Camera-type eye (tissue), 1 donor: ENCODE data around the gene HYKK. TPM values are rescaled to one million over a fixed set of nuclear protein-coding genes. Genes with fewer than 3 reads are reported as not detected.

Experiments used
- total RNA-seq: library from RNA; depleted of rRNA; stranded (reverse); fragments of >200 nt; gene quantifications from one replicate; pipeline ENCODE4 v1.2.3, GENCODE V29; 2014

HYKK gene
- 11.1 TPM for total RNA-seq

GRCh38 chr15:78506971-78507830 lies at the start of gene HYKK:
TSS of gene HYKK (plus strand) at chr15:78507577. CDS start at chr15:78513089, 5,512 bp downstream.

GRCh38 chr15:78540141-78540870 lies 32.9 kb downstream of the HYKK start, which contains the start of gene PSMA4:
TSS of gene PSMA4 (plus strand) at chr15:78540444. CDS start at chr15:78541928, 1,484 bp downstream.

GRCh38 chr15:78565097-78565950 lies 57.9 kb downstream of the HYKK start, which contains the start of gene CHRNA5:
TSS of gene CHRNA5 (plus strand) at chr15:78565520. CDS start at chr15:78565720, 200 bp downstream.

Other genes starting within 250 kb of the HYKK start
- gene DNAJA4, start 243.0 kb upstream of the HYKK start, total RNA-seq, result 30.6 TPM
- gene SKIC8, start 208.0 kb upstream of the HYKK start, total RNA-seq, result 60.8 TPM
- gene CRABP1, start 167.2 kb upstream of the HYKK start, total RNA-seq, result 401 TPM
- 85.2 TPM for gene IREB2, start 69.4 kb upstream of the HYKK start, total RNA-seq
- gene PSMA4, start 32.9 kb downstream of the HYKK start, total RNA-seq, result 148 TPM
- 3.6 TPM for gene CHRNA5, start 57.9 kb downstream of the HYKK start, total RNA-seq
- gene CHRNA3, start 113.4 kb downstream of the HYKK start, total RNA-seq, result 109 TPM
- 28.1 TPM for gene CHRNB4, start 133.6 kb downstream of the HYKK start, total RNA-seq